ENCODE results near the gene TTC39C.

GRCh38 chr18:24027156-24027827 lies 12.7 kb downstream of the TTC39C start:
- TF ChIP-seq CTCF (IDR thresholded peaks at IDR 0.05; ENCODE audit: poor library complexity), result no peak
- no peak for TF ChIP-seq EZH2 (IDR thresholded peaks at IDR 0.05; ENCODE audit: borderline replicate concordance)
